Activated naive CD8-positive, alpha-beta T cell treated with anti-CD3 and anti-CD28 coated beads for 36 hours (primary cell): ENCODE measurements around the gene TMTC1. TPM values are rescaled to one million over a fixed set of nuclear protein-coding genes. Genes with fewer than 3 reads are reported as not detected.

ENCODE experiments used
- DNase-seq: peaks from one replicate; pipeline ENCODE4 v3.0.0; 2021
- H3K27ac Mint-ChIP-seq: one replicate; pipeline ENCODE4 v1.8.0; 2022; ENCODE audit warnings: mild to moderate bottlenecking, moderate library complexity, mixed read lengths
- H3K27me3 Mint-ChIP-seq: one replicate; pipeline ENCODE4 v1.8.0; 2022; ENCODE audit warnings: mild to moderate bottlenecking, mixed read lengths
- H3K36me3 Mint-ChIP-seq: one replicate; pipeline ENCODE4 v1.8.0; 2021; ENCODE audit warnings: mild to moderate bottlenecking, mixed read lengths
- H3K4me1 Mint-ChIP-seq: one replicate; pipeline ENCODE4 v1.8.0; 2021; ENCODE audit warnings: mixed read lengths
- H3K4me3 Mint-ChIP-seq: one replicate; pipeline ENCODE4 v1.8.0; 2022; ENCODE audit warnings: mild to moderate bottlenecking, moderate library complexity, mixed read lengths
- H3K9me3 Mint-ChIP-seq: one replicate; pipeline ENCODE4 v1.8.0; 2022; ENCODE audit warnings: mixed read lengths
- total RNA-seq, 2 experiments: library from RNA; stranded (reverse); gene quantifications; one replicate each; pipeline ENCODE4 v1.2.3, GENCODE V29; 2021

Gene TMTC1
- total RNA-seq, 2 experiments from 2014 or later = not detected

- H3K4me1 Mint-ChIP-seq = no peaks in the 10 kb centered on the region
- H3K4me3 Mint-ChIP-seq = no peak overlapping the region
- H3K27ac Mint-ChIP-seq = no peak overlapping the region
- H3K27me3 Mint-ChIP-seq = no peaks in the 10 kb centered on the region
- no peak for DNase-seq
- peaks cover 6% of the 10 kb centered on the region for H3K9me3 Mint-ChIP-seq
- no peaks in the 10 kb centered on the region for H3K36me3 Mint-ChIP-seq
Measured at GRCh38 chr12:29792132-29792531, 8.4 kb upstream of the TMTC1 start.

GRCh38 chr12:29782871-29783772, 620 bp downstream of the TMTC1 start:
- Mint-ChIP-seq H3K4me3 (peak overlapping the region; percentile 47), H3K27me3 (peaks cover 63% of the 10 kb centered on the region), H3K9me3 (peaks cover 4% of the 10 kb centered on the region), H3K27ac (no peak overlapping the region), H3K36me3 (no peaks in the 10 kb centered on the region), H3K4me1 (peaks cover 8% of the 10 kb centered on the region)
- DNase-seq = no peak

- H3K4me1 Mint-ChIP-seq = peaks cover 8% of the 10 kb centered on the region
- H3K27me3 Mint-ChIP-seq = peaks cover 64% of the 10 kb centered on the region
- no peak overlapping the region for H3K27ac Mint-ChIP-seq
- H3K4me3 Mint-ChIP-seq = no peak overlapping the region
- H3K9me3 Mint-ChIP-seq = peaks cover 4% of the 10 kb centered on the region
- H3K36me3 Mint-ChIP-seq = no peaks in the 10 kb centered on the region
- no peak for DNase-seq
Measured at GRCh38 chr12:29782285-29782870, 1.4 kb downstream of the TMTC1 start.

GRCh38 chr12:29781705-29782266, 2.0 kb downstream of the TMTC1 start:
- H3K4me3 Mint-ChIP-seq = no peak overlapping the region
- peaks cover 8% of the 10 kb centered on the region for H3K4me1 Mint-ChIP-seq
- DNase-seq = no peak
- H3K27ac Mint-ChIP-seq = no peak overlapping the region
- H3K9me3 Mint-ChIP-seq = peaks cover 4% of the 10 kb centered on the region
- H3K36me3 Mint-ChIP-seq = no peaks in the 10 kb centered on the region
- peaks cover 68% of the 10 kb centered on the region for H3K27me3 Mint-ChIP-seq

GRCh38 chr12:29781188-29781587, 2.6 kb downstream of the TMTC1 start:
- no peak overlapping the region for H3K27ac Mint-ChIP-seq
- peaks cover 71% of the 10 kb centered on the region for H3K27me3 Mint-ChIP-seq
- no peaks in the 10 kb centered on the region for H3K36me3 Mint-ChIP-seq
- peaks cover 4% of the 10 kb centered on the region for H3K9me3 Mint-ChIP-seq
- peaks cover 8% of the 10 kb centered on the region for H3K4me1 Mint-ChIP-seq
- no peak for DNase-seq
- H3K4me3 Mint-ChIP-seq = no peak overlapping the region

GRCh38 chr12:29780084-29780483, 3.7 kb downstream of the TMTC1 start:
- Mint-ChIP-seq H3K9me3 (peaks cover 11% of the 10 kb centered on the region), H3K36me3 (no peaks in the 10 kb centered on the region), H3K27ac (no peak overlapping the region), H3K27me3 (peaks cover 60% of the 10 kb centered on the region), H3K4me1 (peaks cover 8% of the 10 kb centered on the region), H3K4me3 (no peak overlapping the region)
- no peak for DNase-seq

- Mint-ChIP-seq H3K36me3 (no peaks in the 10 kb centered on the region), H3K27ac (no peak overlapping the region), H3K4me1 (peaks cover 8% of the 10 kb centered on the region), H3K9me3 (peaks cover 13% of the 10 kb centered on the region), H3K27me3 (peaks cover 51% of the 10 kb centered on the region), H3K4me3 (no peak overlapping the region)
- DNase-seq = no peak
Measured at GRCh38 chr12:29778531-29778930, 5.2 kb downstream of the TMTC1 start.

GRCh38 chr12:29773076-29773475, 10.7 kb downstream of the TMTC1 start:
- DNase-seq = no peak
- Mint-ChIP-seq H3K27ac (no peak overlapping the region), H3K4me1 (no peaks in the 10 kb centered on the region), H3K9me3 (peaks cover 8% of the 10 kb centered on the region), H3K36me3 (no peaks in the 10 kb centered on the region), H3K27me3 (peaks cover 9% of the 10 kb centered on the region), H3K4me3 (no peak overlapping the region)

- Mint-ChIP-seq H3K4me3 (no peak overlapping the region), H3K36me3 (no peaks in the 10 kb centered on the region), H3K27ac (no peak overlapping the region), H3K9me3 (peaks cover 8% of the 10 kb centered on the region), H3K27me3 (peaks cover 3% of the 10 kb centered on the region), H3K4me1 (no peaks in the 10 kb centered on the region)
- no peak for DNase-seq
Measured at GRCh38 chr12:29771786-29772185, 12.0 kb downstream of the TMTC1 start.

GRCh38 chr12:29771165-29771564, 12.6 kb downstream of the TMTC1 start:
- Mint-ChIP-seq H3K9me3 (peaks cover 8% of the 10 kb centered on the region), H3K4me1 (no peaks in the 10 kb centered on the region), H3K36me3 (no peaks in the 10 kb centered on the region), H3K27ac (no peak overlapping the region), H3K4me3 (no peak overlapping the region), H3K27me3 (no peaks in the 10 kb centered on the region)
- DNase-seq = no peak

GRCh38 chr12:29769162-29769858, 14.4 kb downstream of the TMTC1 start:
- no peaks in the 10 kb centered on the region for H3K4me1 Mint-ChIP-seq
- H3K27me3 Mint-ChIP-seq = peaks cover 3% of the 10 kb centered on the region
- H3K36me3 Mint-ChIP-seq = no peaks in the 10 kb centered on the region
- no peak overlapping the region for H3K27ac Mint-ChIP-seq
- no peaks in the 10 kb centered on the region for H3K9me3 Mint-ChIP-seq
- H3K4me3 Mint-ChIP-seq = no peak overlapping the region
- no peak for DNase-seq

GRCh38 chr12:29768372-29768771, 15.4 kb downstream of the TMTC1 start:
- no peaks in the 10 kb centered on the region for H3K36me3 Mint-ChIP-seq
- no peaks in the 10 kb centered on the region for H3K4me1 Mint-ChIP-seq
- H3K27me3 Mint-ChIP-seq = peaks cover 3% of the 10 kb centered on the region
- no peaks in the 10 kb centered on the region for H3K9me3 Mint-ChIP-seq
- H3K4me3 Mint-ChIP-seq = no peak overlapping the region
- DNase-seq = no peak
- no peak overlapping the region for H3K27ac Mint-ChIP-seq

- H3K27ac Mint-ChIP-seq = no peak overlapping the region
- peaks cover 3% of the 10 kb centered on the region for H3K27me3 Mint-ChIP-seq
- H3K36me3 Mint-ChIP-seq = no peaks in the 10 kb centered on the region
- no peak overlapping the region for H3K4me3 Mint-ChIP-seq
- H3K4me1 Mint-ChIP-seq = no peaks in the 10 kb centered on the region
- DNase-seq = no peak
- no peaks in the 10 kb centered on the region for H3K9me3 Mint-ChIP-seq
Measured at GRCh38 chr12:29763301-29763683, 20.4 kb downstream of the TMTC1 start.

GRCh38 chr12:29762637-29763300, 21.0 kb downstream of the TMTC1 start:
- Mint-ChIP-seq H3K36me3 (no peaks in the 10 kb centered on the region), H3K9me3 (no peaks in the 10 kb centered on the region), H3K27ac (no peak overlapping the region), H3K27me3 (peaks cover 3% of the 10 kb centered on the region), H3K4me3 (no peak overlapping the region), H3K4me1 (no peaks in the 10 kb centered on the region)
- DNase-seq = no peak

GRCh38 chr12:29759950-29760349, 23.8 kb downstream of the TMTC1 start:
- peaks cover 3% of the 10 kb centered on the region for H3K9me3 Mint-ChIP-seq
- DNase-seq = no peak
- H3K27ac Mint-ChIP-seq = no peak overlapping the region
- H3K27me3 Mint-ChIP-seq = no peaks in the 10 kb centered on the region
- H3K36me3 Mint-ChIP-seq = no peaks in the 10 kb centered on the region
- no peak overlapping the region for H3K4me3 Mint-ChIP-seq
- no peaks in the 10 kb centered on the region for H3K4me1 Mint-ChIP-seq
